Suprapubic skin (tissue), 4 donors: ENCODE data around the gene UBIAD1.

ENCODE experiments used
- EP300 ChIP-seq: sonication (generic); formaldehyde crosslinking; IDR thresholded peaks from one replicate; pipeline ENCODE4 v1.6.1; 2017; ENCODE audit warnings: antibody characterized with exemption
- POLR2A ChIP-seq, 2 donors: fragments of 450-650 bp; IDR thresholded peaks; one replicate each; pipeline ENCODE4 v1.6.1; 2017; ENCODE audit warnings: antibody characterized with exemption in 2 of 2, mild to moderate bottlenecking in 2 of 2, moderate library complexity in 2 of 2
- POLR2AphosphoS5 ChIP-seq, 3 donors: sonication (generic); formaldehyde crosslinking; IDR thresholded peaks; one replicate each; pipeline ENCODE4 v1.6.1; 2017; ENCODE audit warnings: antibody characterized with exemption in 3 of 3
- TF ChIP-seq, protein P1 (sequence below), 2 donors: fragments of 200-600 bp in 1 of 2; fragments of 450-650 bp in 1 of 2; sonication (generic) in 1 of 2; IDR thresholded peaks; one replicate each; pipeline ENCODE4 v1.5.1; 2016 to 2019; ENCODE audit warnings: antibody characterized with exemption in 2 of 2, mild to moderate bottlenecking in 1 of 2, moderate library complexity in 1 of 2

GRCh38 chr1:11272544-11272831, 510 bp upstream of the UBIAD1 start:
- TF ChIP-seq, protein P1, sequence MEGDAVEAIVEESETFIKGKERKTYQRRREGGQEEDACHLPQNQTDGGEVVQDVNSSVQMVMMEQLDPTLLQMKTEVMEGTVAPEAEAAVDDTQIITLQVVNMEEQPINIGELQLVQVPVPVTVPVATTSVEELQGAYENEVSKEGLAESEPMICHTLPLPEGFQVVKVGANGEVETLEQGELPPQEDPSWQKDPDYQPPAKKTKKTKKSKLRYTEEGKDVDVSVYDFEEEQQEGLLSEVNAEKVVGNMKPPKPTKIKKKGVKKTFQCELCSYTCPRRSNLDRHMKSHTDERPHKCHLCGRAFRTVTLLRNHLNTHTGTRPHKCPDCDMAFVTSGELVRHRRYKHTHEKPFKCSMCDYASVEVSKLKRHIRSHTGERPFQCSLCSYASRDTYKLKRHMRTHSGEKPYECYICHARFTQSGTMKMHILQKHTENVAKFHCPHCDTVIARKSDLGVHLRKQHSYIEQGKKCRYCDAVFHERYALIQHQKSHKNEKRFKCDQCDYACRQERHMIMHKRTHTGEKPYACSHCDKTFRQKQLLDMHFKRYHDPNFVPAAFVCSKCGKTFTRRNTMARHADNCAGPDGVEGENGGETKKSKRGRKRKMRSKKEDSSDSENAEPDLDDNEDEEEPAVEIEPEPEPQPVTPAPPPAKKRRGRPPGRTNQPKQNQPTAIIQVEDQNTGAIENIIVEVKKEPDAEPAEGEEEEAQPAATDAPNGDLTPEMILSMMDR (IDR thresholded peaks at IDR 0.05): no peak
- TF ChIP-seq POLR2A (IDR thresholded peaks at IDR 0.05) (no peak), POLR2AphosphoS5 (IDR thresholded peaks at IDR 0.05) (no peak), EP300 (no peak)
